CD14-positive monocyte (primary cell): ENCODE results near the gene HOXA11. TPM values are rescaled to one million over a fixed set of nuclear protein-coding genes. Genes with fewer than 3 reads are reported as not detected.

Experiments
- DNase-seq, 3 donors: peaks; one replicate each; pipeline ENCODE4 v3.0.0-alpha.2; 2011 to 2022
- H2AFZ ChIP-seq: 2 replicates; pipeline ENCODE4 v1.6.0; 2012; ENCODE audit warnings: mild to moderate bottlenecking, low read depth, low read length, inconsistent platforms; ENCODE audit not compliant: insufficient read depth, poor library complexity, severe bottlenecking
- H3K27ac ChIP-seq, 2 donors: 1 replicate in 1 of 2; 2 replicates in 1 of 2; pipeline ENCODE4 v1.5.1; 2012 to 2013; ENCODE audit warnings: low read length in 2 of 2, control low read depth in 1 of 2, inconsistent platforms in 1 of 2, low read depth in 1 of 2, mild to moderate bottlenecking in 1 of 2
- H3K27me3 ChIP-seq, 2 donors: one replicate each; pipeline versions ENCODE4 v1.6.0 to v1.6.1; 2011 to 2013; ENCODE audit warnings: low read length in 2 of 2; ENCODE audit not compliant: control insufficient read depth in 2 of 2, insufficient read depth in 2 of 2
- H3K36me3 ChIP-seq, 2 donors: replicated peaks in 1 of 2; 1 replicate in 1 of 2; 2 replicates in 1 of 2; pipeline versions ENCODE4 v1.5.1 to v1.6.1; 2012 to 2013; ENCODE audit warnings: low read length in 2 of 2, control low read depth in 1 of 2, inconsistent platforms in 1 of 2, mild to moderate bottlenecking in 1 of 2; ENCODE audit not compliant: insufficient read depth in 2 of 2, control insufficient read depth in 1 of 2
- H3K4me1 ChIP-seq, 2 donors: 1 replicate in 1 of 2; 2 replicates in 1 of 2; pipeline versions ENCODE4 v1.5.1 to v1.6.1; 2012 to 2013; ENCODE audit warnings: low read length in 2 of 2, control low read depth in 1 of 2, inconsistent platforms in 1 of 2, mild to moderate bottlenecking in 1 of 2, moderate library complexity in 1 of 2; ENCODE audit not compliant: insufficient read depth in 2 of 2, control insufficient read depth in 1 of 2
- H3K4me2 ChIP-seq: replicated peaks from 2 replicates; pipeline ENCODE3; 2012; ENCODE audit warnings: low read length, moderate library complexity, mild to moderate bottlenecking; ENCODE audit not compliant: poor library complexity, severe bottlenecking; ENCODE audit errors: extremely low read depth
- H3K4me3 ChIP-seq, 3 experiments: fragments of 200-600 bp in 1 of 3; sonication (generic) in 1 of 3; replicated peaks in 1 of 3; 1 replicate in 2 of 3; 2 replicates in 1 of 3; pipeline ENCODE4 v1.5.1; 2011 to 2013; ENCODE audit warnings: low read length in 3 of 3, mild to moderate bottlenecking in 3 of 3, control low read depth in 2 of 3, low read depth in 2 of 3, inconsistent platforms in 1 of 3, moderate library complexity in 1 of 3
- H3K79me2 ChIP-seq: 2 replicates; pipeline ENCODE4 v1.6.0; 2012; ENCODE audit warnings: mild to moderate bottlenecking, control low read depth, inconsistent platforms, low read length, moderate library complexity; ENCODE audit not compliant: insufficient read depth
- H3K9ac ChIP-seq: 2 replicates; pipeline ENCODE4 v1.6.0; 2017; ENCODE audit warnings: low read length, mild to moderate bottlenecking; ENCODE audit not compliant: insufficient read depth, poor library complexity, severe bottlenecking
- H3K9me3 ChIP-seq, 2 donors: replicated peaks in 1 of 2; 1 replicate in 1 of 2; 2 replicates in 1 of 2; pipeline versions ENCODE4 v1.5.1 to v1.6.1; 2012 to 2013; ENCODE audit warnings: low read length in 2 of 2, control low read depth in 1 of 2; ENCODE audit not compliant: control insufficient read depth in 1 of 2, insufficient read depth in 1 of 2
- H4K20me1 ChIP-seq: 2 replicates; pipeline ENCODE4 v1.6.0; 2012; ENCODE audit warnings: mild to moderate bottlenecking, low read length, control low read depth, moderate library complexity; ENCODE audit not compliant: insufficient read depth
- H3K27ac Mint-ChIP-seq, 7 donors: one replicate each; pipeline ENCODE4 v1.8.0; 2020; ENCODE audit warnings: mild to moderate bottlenecking in 7 of 7, mixed read lengths in 7 of 7, moderate library complexity in 6 of 7, inconsistent platforms in 2 of 7
- H3K27me3 Mint-ChIP-seq, 3 donors: one replicate each; pipeline ENCODE4 v1.8.0; 2021 to 2022; ENCODE audit warnings: low read depth in 3 of 3, mild to moderate bottlenecking in 3 of 3, mixed read lengths in 3 of 3, moderate library complexity in 3 of 3, inconsistent platforms in 1 of 3
- H3K36me3 Mint-ChIP-seq, 2 donors: one replicate each; pipeline ENCODE4 v1.8.0; 2020; ENCODE audit warnings: mixed read lengths in 2 of 2, inconsistent platforms in 1 of 2, mild to moderate bottlenecking in 1 of 2
- H3K4me1 Mint-ChIP-seq: one replicate; pipeline ENCODE4 v1.8.0; 2020; ENCODE audit warnings: mild to moderate bottlenecking, mixed read lengths
- H3K4me3 Mint-ChIP-seq, 2 donors: one replicate each; pipeline ENCODE4 v1.8.0; 2020; ENCODE audit warnings: mild to moderate bottlenecking in 2 of 2, mixed read lengths in 2 of 2, moderate library complexity in 1 of 2
- H3K9me3 Mint-ChIP-seq, 7 donors: one replicate each; pipeline ENCODE4 v1.8.0; 2020 to 2022; ENCODE audit warnings: mixed read lengths in 7 of 7, mild to moderate bottlenecking in 6 of 7, moderate library complexity in 6 of 7, inconsistent platforms in 2 of 7
- WGBS: methylation state at CpG from one replicate; pipeline ENCODE4 v1.1.5; 2013; ENCODE audit warnings: missing lambda C conversion rate; ENCODE audit not compliant: insufficient coverage; 5-methylcytosine and 5-hydroxymethylcytosine counted together
- intact Hi-C, 2 donors: fragments of 100-400 bp; cut with micrococcal nuclease; formaldehyde crosslinking; loops; one replicate each; pipeline versions ENCODE4 v1.15.0 to v1.15.1; 2023
- polyA plus RNA-seq, 3 donors: library from polyadenylated mRNA; depleted of rRNA in 1 of 3; unstranded in 2 of 3; stranded (reverse) in 1 of 3; fragments of 300-500 nt in 2 of 3; fragments of >200 nt in 1 of 3; fragmentation: Illumina TruSeq in 2 of 3; gene quantifications; 1 replicate in 2 of 3; 2 replicates in 1 of 3; pipeline ENCODE4 v1.2.3, GENCODE V29; 2012 to 2021
- TF ChIP-seq, protein P1 (sequence below): fragments of 200-600 bp; IDR thresholded peaks from one replicate; pipeline ENCODE4 v1.8.0; 2022; ENCODE audit warnings: antibody characterized with exemption, mild to moderate bottlenecking

Gene HOXA11
- polyA plus RNA-seq, 3 donors = not detected

DNA sequence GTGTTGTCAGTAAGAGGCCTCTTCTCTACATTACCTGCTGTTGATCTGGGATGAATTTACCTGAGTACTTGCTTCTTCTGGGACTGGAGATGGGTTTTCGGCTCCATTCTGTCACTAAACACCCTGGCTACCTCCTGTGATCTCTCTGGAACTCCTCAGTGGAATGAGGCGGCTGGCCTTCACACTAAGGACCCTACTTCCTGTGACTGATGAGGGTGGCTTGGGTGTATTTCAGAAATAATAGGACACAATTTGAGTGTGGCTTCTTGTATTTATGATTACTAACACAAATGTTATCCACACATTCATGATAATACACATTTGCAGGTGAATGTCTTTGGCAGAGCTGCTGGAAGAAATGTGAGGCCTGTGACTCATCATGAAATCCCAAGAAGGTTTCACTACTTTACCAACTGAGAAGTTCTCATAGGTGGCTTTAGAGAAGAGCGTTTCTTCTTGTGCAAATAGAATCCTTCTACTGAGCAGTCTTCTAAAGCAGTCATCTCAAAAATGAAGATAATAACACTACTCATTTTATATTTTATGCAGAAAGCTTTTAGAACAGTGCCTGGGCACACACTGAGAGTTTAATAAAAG lies 36.3 kb upstream of the HOXA11 start:
- intact Hi-C loops = no loop called here
- no CpG with 5 or more reads among the region's 3 CpGs for WGBS
- TF ChIP-seq, protein P1, sequence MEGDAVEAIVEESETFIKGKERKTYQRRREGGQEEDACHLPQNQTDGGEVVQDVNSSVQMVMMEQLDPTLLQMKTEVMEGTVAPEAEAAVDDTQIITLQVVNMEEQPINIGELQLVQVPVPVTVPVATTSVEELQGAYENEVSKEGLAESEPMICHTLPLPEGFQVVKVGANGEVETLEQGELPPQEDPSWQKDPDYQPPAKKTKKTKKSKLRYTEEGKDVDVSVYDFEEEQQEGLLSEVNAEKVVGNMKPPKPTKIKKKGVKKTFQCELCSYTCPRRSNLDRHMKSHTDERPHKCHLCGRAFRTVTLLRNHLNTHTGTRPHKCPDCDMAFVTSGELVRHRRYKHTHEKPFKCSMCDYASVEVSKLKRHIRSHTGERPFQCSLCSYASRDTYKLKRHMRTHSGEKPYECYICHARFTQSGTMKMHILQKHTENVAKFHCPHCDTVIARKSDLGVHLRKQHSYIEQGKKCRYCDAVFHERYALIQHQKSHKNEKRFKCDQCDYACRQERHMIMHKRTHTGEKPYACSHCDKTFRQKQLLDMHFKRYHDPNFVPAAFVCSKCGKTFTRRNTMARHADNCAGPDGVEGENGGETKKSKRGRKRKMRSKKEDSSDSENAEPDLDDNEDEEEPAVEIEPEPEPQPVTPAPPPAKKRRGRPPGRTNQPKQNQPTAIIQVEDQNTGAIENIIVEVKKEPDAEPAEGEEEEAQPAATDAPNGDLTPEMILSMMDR = no peak

DNA sequence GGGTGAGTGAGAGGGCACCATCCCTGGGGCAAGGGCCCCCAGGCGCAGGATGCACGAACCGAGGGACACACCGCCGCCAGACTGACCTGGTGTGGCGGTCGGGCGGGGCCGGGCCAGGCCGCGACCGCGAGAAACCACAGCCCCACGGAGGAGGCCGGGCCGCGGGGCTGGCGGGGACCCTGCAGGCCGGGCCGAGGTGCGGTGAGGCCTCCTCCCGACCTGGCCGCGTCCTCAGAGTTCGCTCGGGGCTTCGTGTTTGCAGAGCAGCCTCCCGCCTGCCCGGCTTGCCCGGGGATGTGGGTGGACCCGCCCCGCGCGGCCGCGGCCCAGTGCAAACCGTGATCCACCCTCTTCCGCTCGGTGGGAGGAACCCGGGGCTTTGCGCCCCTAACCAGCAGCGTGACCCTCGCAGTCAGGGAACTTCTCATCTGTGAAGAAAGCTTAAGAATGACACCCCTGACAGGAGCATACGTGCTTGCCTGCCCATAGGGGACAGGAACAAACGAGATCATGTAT lies 35.5 kb upstream of the HOXA11 start:
- intact Hi-C loops = no loop called here
- no peak overlapping the region for H3K9ac ChIP-seq
- TF ChIP-seq, protein P1 = no peak
- 3% methylated on average over 43 of the region's 45 CpGs for WGBS
- peaks cover 0 to 6% of the 10 kb centered on the region in 2 donors for H3K36me3 Mint-ChIP-seq
- H3K4me2 ChIP-seq = peak overlapping the region; percentile 33
- H3K4me1 Mint-ChIP-seq = peaks cover 6% of the 10 kb centered on the region
- H3K4me3 ChIP-seq = no peak overlapping the region
- peaks cover 89 to 98% of the 10 kb centered on the region in 2 donors for H3K27me3 ChIP-seq
- peaks cover 90 to 96% (median 90%) of the 10 kb centered on the region in 3 donors for H3K27me3 Mint-ChIP-seq
- no peaks in the 10 kb centered on the region for H3K79me2 ChIP-seq
- H3K27ac Mint-ChIP-seq = no peak overlapping the region
- H3K9me3 Mint-ChIP-seq = peaks cover 0 to 9% (median 3%) of the 10 kb centered on the region in 7 donors
- no peak overlapping the region for H3K27ac ChIP-seq
- no peaks in the 10 kb centered on the region for H4K20me1 ChIP-seq
- H3K36me3 ChIP-seq = no peaks in the 10 kb centered on the region
- peak overlapping the region in 1 of 2 donors; percentile 76 for H3K4me3 Mint-ChIP-seq
- peak overlapping the region; percentile 43 for H2AFZ ChIP-seq
- H3K4me1 ChIP-seq = peaks cover 3 to 7% of the 10 kb centered on the region in 2 donors
- DNase-seq = no peak
- peaks cover 0 to 20% of the 10 kb centered on the region in 2 donors for H3K9me3 ChIP-seq

More for the DNA sequence above, 36.3 kb upstream of the HOXA11 start:
- peaks cover 0 to 10% (median 3%) of the 10 kb centered on the region in 7 donors for H3K9me3 Mint-ChIP-seq
- DNase-seq = no peak
- Histone ChIP-seq H2AFZ (no peak overlapping the region), H3K4me2 (no peak overlapping the region), H3K9me3 (peaks cover 0 to 27% of the 10 kb centered on the region in 2 donors), H3K36me3 (no peaks in the 10 kb centered on the region), H3K27ac (no peak overlapping the region), H4K20me1 (no peaks in the 10 kb centered on the region), H3K4me1 (peaks cover 3 to 7% of the 10 kb centered on the region in 2 donors), H3K27me3 (peaks cover 89 to 98% of the 10 kb centered on the region in 2 donors), H3K9ac (no peak overlapping the region), H3K4me3 (no peak overlapping the region), H3K79me2 (no peaks in the 10 kb centered on the region)
- peaks cover 6% of the 10 kb centered on the region for H3K4me1 Mint-ChIP-seq
- peak overlapping the region in 1 of 2 donors; percentile 71 for H3K4me3 Mint-ChIP-seq
- peaks cover 0 to 6% of the 10 kb centered on the region in 2 donors for H3K36me3 Mint-ChIP-seq
- peaks cover 91 to 96% (median 91%) of the 10 kb centered on the region in 3 donors for H3K27me3 Mint-ChIP-seq
- H3K27ac Mint-ChIP-seq = no peak overlapping the region
